ENCODE results near the gene LHFPL3. TPM values are rescaled to one million over a fixed set of nuclear protein-coding genes. Genes with fewer than 3 reads are reported as not detected.

Gene LHFPL3
- total RNA-seq, 1 experiment from 2014 or later = not detected

GRCh38 chr7:104445393-104445792, 117.0 kb downstream of the LHFPL3 start:
- H3K36me3 ChIP-seq (ENCODE audit: control insufficient read depth in 1 of 2, insufficient read depth in 2 of 2, low read length in 2 of 2) = no peaks in the 10 kb centered on the region
- ChIA-PET POLR2A (no interaction called here), RAD21 (ENCODE audit: low non-redundant PET in 1 of 2, low total read pairs in 2 of 2, uncharacterized antibody in 2 of 2, unreplicated experiment in 2 of 2) (no interaction called here), CTCF (no interaction called here)
- H3K9me2 ChIP-seq (ENCODE audit: insufficient read depth) = no peaks in the 10 kb centered on the region
- H2AFZ ChIP-seq (ENCODE audit: low read depth, low read length, poor library complexity, severe bottlenecking) = no peak overlapping the region
- no peaks in the 10 kb centered on the region for H3K9me3 ChIP-seq (ENCODE audit: control insufficient read depth in 1 of 2, insufficient read depth in 1 of 2, low read depth in 1 of 2, low read length in 2 of 2)
- TF ChIP-seq FOSL1 (IDR thresholded peaks at IDR 0.05; ENCODE audit: low read depth) (no peak), SP1 (IDR thresholded peaks at IDR 0.05; ENCODE audit: low read depth) (no peak), MAX (IDR thresholded peaks at IDR 0.05) (no peak), SRF (IDR thresholded peaks at IDR 0.05; ENCODE audit: low read depth) (no peak), JUND (IDR thresholded peaks at IDR 0.05) (no peak), ZFX (IDR thresholded peaks at IDR 0.05) (no peak), ATF3 (IDR thresholded peaks at IDR 0.05) (no peak), POLR2AphosphoS5 (IDR thresholded peaks at IDR 0.05; ENCODE audit: low read depth, low read length) (no peak), ZBTB33 (IDR thresholded peaks at IDR 0.05; ENCODE audit: extremely low read depth, insufficient replicate concordance, low read length) (no peak), CEBPB (IDR thresholded peaks at IDR 0.05; ENCODE audit: low read depth) (no peak), EZH2phosphoT487 (IDR thresholded peaks at IDR 0.05; ENCODE audit: borderline replicate concordance) (no peak), TCF7L2 (IDR thresholded peaks at IDR 0.05; ENCODE audit: borderline replicate concordance, extremely low read depth, insufficient read depth, insufficient read length) (no peak), CBX3 (IDR thresholded peaks at IDR 0.05; ENCODE audit: low read depth) (no peak), EGR1 (IDR thresholded peaks at IDR 0.05; ENCODE audit: low read depth) (no peak), SIN3A (IDR thresholded peaks at IDR 0.05; ENCODE audit: low read depth) (no peak), ZNF274 (IDR thresholded peaks at IDR 0.05; ENCODE audit: low read depth, low read length) (no peak), REST (IDR thresholded peaks at IDR 0.05; ENCODE audit: low read depth) (no peak), RAD21 (IDR thresholded peaks at IDR 0.05; ENCODE audit: low read depth) (no peak), CTCF (IDR thresholded peaks at IDR 0.05 in 2 of 3, conservative IDR thresholded peaks at IDR 0.05 in 1 of 3; ENCODE audit: borderline replicate concordance in 1 of 3, insufficient read depth in 1 of 3, low read depth in 2 of 3, low read length in 2 of 3) (no peak)
- BruUV-seq (replicated peaks) = no TSS peak
- intact Hi-C loops (cut with micrococcal nuclease) = no loop called here
- no peaks in the 10 kb centered on the region for H4K20me1 ChIP-seq (ENCODE audit: insufficient read depth)
- 0 out of 2 replicates have a peak, but pooled peaks cover 9% of the 10 kb centered on the region for H3K27me3 ChIP-seq (ENCODE audit: insufficient read depth, low read length)
- H3K27ac ChIP-seq (ENCODE audit: low read depth, low read length) = no peak overlapping the region
- no peak overlapping the region for H3K4me3 ChIP-seq (replicated peaks in 1 of 2; ENCODE audit: low read depth in 1 of 2, low read length in 2 of 2)
- no peak overlapping the region for H3K4me2 ChIP-seq (ENCODE audit: low read length)
- DNase-seq (ENCODE audit: low read depth, low spot score) = no peak
- no peak for ATAC-seq
- H3K4me1 ChIP-seq (ENCODE audit: control insufficient read depth in 1 of 2, insufficient read depth in 2 of 2, low read length in 2 of 2) = no peaks in the 10 kb centered on the region
- no peaks in the 10 kb centered on the region for H3K79me2 ChIP-seq (ENCODE audit: insufficient read depth, low read length)
- no peak overlapping the region for H3K9ac ChIP-seq (ENCODE audit: low read length)
